Hypothalamus (tissue), 51 donors: ENCODE measurements around the gene NFATC1.
"Not testable (repeated sequence)": the region's sequence is repeated elsewhere in the genome, so short reads cannot be mapped to it uniquely, and the experiment has no call there.

Experiments used
- DNase-seq, 51 donors: peaks; one replicate each; lab custom pipeline; 2025; lab: John Stamatoyannopoulos, UW

Gene NFATC1

DNA sequence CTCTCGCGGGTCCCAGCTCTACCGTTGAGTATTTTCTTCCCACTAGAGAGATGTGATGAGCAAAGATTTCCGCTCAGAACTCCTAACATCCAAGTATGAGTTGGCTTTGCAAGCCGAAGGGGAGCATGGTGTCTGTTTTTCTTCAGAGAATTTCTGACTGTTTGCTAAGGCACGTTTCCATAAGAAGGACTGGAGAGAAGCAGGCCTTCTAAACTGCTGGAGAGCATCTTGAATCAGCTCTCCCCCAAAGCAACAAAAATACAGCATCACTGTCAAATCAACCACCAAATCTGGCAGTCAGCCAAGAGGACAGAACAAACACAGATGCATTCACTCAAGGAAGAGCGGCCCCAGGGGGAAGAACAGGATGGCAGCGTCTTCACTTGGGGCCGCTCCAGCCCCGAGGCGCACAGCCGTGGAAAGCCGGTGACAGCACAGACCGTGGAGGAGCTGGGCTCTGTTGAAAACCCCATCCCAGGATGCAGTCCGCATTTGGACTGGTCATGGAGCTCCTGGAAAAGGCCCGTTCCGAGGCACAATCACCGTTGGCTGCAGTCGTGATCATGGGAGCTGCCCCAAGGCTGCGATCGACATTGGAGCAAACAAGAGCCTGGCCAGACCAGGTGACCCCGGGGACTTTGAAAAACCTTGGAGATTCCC is 101.4 kb downstream of the NFATC1 start:
- DNase-seq, result peak in 12 of 51 donors; percentile 12 to 48 (median 28)

DNA sequence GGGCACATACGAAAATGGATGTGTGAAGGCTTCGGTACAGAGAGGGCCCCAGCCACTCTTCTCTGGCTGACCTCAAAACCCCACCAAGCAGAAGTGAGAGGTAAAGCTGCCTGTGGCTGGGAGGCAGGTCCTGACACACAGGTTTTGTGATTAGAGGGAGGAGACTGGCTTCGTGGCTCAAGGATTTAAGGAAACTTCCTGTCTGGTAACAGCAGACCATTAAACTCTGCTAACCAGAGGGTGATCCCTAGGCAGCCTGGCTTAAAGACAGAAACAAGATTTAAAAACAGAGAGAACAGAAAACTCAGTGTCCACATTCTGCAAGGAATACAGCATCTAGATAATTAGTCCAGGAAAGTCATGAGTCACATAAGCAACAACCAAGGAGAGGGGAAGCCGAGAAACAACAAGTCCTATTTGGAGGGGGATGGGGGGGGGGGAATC is 101.9 kb downstream of the NFATC1 start:
- DNase-seq, result no peak

DNA sequence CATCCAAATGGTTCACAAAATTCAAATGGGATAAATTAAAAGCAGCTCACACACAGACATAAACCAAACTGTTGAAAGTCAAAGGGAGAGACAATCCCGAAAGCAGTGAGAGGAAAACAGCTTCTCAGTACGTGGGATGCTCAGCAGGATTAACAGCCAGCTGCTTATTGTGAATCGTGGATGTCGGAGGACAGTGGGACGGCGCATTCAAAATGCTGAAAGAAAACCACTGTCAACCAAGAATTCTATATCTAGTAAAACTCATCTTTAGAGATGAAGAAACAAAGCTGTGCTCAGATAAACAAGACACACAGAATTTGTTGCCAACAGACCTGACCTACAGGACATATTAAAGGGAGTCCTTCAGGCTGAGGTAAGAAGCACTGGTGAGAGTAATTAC is 102.9 kb downstream of the NFATC1 start:
- no peak for DNase-seq

DNA sequence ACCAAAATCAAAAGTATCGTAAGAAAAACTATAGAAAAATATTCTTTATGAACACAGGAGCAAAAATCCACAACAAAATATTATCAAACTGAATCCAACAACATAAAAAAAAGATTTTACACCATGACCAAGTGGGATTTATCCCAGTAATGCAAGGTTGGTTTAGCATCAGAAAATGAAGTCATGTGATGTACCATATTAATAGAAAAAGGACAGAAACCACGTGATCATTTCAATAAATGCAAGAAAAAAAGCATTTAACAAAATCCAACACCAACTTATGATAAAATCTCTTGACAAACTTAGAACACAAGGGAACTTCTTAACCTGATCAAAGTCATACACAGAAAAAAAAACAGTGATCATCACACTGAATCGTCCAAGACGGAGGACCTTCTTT is 105.3 kb downstream of the NFATC1 start:
- no peak for DNase-seq

DNA sequence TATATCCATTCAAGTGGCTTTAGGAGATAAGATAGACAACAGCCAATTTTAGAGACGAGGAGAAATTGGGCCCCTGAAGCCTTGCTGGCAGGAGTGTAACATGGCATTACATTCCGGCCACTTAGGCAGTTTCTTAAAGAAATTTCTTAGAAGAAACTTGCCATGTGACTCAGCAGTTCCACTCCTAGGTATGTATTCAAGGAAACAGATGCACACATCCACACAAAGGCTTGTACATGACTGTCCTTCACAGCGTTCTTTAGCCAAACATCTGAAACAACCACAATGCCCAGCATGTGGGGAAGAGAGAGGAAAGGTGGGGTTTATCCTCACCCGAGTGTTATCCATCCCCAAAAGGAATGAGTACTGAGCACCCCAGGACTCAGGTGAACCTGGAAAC is 107.1 kb downstream of the NFATC1 start:
- no peak for DNase-seq

DNA sequence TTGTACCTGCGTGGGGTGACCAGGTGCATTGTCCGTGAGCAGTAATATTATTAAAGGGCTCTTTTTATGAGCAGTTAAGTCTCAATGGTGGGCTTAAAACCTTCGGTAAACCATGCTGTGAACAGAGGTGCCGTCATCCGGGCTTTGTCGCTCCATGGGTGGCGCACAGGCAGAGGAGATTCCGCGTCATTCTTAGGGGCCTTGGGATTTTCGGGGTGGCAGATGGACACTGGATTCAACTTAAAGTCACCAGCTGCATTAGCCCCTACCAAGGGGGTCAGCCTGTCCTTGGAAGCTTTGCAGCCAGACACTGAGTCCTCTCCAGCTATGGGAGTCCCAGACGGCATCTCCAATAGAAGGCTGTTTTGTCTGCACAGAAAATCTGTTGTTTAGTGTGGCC is 107.7 kb downstream of the NFATC1 start:
- no peak for DNase-seq

DNA sequence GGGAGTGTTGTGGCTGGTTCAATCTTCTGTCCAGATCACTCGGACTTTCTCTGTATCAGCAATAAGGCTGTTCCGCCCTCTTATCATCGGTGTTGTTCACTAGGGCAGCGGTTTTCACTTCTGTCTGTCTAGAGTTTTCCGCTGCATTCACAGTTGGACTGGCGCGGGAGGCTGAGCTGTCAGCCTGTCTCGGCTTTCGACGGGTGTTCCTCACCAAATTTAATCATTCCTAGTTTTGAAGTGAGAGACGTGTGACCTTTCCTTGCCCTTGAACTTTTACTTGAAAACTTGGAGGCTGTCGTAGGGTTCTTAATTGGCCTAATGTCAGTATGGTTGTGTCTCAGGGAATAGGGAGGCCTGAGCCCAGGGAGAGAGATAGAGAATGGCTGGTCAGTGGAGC is 108.3 kb downstream of the NFATC1 start:
- DNase-seq, result no peak

DNA sequence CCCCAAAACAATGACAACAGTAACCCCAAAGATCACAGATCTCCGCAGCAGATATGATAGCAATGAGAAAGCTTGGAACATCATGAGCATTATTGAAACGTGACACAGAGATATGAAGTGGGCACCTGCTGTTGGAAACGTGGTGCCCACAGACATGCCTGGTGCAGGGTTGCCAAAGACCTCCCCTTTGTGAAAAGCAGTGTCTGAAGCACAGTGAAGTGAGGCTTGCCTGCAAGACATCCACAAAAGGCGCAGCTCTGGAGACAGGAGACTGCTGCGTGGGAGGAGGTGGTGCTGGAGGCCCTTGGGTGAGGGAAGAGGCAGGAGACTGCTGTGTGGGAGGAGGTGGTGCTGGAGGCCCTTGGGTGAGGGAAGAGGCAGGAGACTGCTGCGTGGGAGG is 108.8 kb downstream of the NFATC1 start:
- not testable (repeated sequence) for DNase-seq

DNA sequence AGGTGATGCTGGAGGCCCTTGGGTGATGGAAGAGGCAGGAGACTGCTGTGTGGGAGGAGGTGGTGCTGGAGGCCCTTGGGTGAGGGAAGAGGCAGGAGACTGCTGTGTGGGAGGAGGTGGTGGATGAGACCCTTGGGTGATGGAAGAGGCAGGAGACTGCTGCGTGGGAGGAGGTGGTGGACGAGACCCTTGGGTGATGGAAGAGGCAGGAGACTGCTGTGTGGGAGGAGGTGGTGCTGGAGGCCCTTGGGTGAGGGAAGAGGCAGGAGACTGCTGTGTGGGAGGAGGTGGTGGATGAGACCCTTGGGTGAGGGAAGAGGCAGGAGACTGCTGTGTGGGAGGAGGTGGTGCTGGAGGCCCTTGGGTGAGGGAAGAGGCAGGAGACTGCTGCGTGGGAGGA is 109.7 kb downstream of the NFATC1 start:
- DNase-seq, result not testable (repeated sequence)

DNA sequence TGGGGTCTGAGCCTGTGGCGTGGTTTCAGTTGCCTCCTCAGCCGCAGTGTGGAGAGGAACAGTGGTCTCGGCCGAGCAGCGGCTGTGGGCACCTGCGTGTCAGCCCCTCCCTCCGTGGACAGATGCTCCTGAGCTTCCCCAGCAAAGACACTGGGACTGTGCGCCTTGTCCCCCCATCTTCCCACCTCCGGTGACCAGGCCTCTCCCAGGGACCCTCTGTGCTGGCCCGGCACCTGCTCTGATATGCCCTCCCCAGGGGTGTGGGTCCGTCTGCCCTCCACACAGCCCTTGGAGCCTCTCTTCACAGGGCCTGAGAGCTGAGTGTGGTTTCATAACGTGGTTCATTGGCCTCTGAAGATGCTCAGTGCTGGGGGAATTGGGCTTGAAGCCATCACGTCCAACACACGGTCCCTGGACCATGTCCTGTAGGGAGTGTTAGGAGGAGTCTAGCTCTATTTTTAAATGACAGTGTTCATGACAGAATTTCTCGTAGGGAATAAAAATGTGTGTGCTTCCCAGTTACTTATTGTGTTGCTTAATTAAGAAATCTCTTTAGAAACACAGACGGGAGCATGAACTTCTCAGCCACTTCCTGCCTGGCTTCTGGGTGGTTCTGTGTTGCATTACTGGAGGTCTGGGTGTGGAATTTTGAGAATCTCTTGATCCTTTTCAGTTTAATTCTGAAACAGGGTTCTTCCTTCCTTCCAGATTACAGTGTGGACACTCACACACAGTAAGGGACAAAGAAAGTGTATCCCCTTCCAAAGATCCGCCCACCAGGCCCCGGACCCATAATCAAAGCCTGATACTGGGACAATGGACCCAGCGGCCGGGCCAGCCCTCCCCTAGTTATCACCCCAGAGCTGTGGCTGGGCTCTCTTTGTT is 110.7 kb downstream of the NFATC1 start:
- peak in 2 of 51 donors; percentile 34 to 44 for DNase-seq

DNA sequence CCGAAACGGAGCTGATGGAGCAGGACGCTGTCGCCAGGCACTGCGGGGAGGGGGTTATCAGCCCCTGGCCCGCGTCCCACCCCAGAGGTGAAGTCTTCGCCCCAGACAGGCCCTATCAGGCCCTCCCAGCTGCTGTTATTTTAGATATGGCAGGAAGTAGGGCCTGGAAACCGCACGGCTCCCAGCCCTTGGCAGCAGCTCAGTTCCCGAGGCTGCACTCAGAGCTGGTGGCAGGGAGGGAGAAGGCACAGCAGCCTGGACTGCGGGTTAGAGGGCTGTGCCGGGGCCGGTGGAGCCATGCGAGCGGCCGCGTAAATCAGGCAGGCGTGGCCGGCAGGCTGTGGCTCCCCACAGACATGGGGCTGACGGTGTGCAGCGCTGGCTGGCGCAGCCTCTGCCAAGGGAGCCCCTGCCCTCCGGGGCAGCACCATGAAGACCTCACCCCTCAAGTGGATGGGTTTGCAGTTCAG is 111.4 kb downstream of the NFATC1 start:
- peak in 28 of 51 donors; percentile 18 to 73 (median 49) for DNase-seq

DNA sequence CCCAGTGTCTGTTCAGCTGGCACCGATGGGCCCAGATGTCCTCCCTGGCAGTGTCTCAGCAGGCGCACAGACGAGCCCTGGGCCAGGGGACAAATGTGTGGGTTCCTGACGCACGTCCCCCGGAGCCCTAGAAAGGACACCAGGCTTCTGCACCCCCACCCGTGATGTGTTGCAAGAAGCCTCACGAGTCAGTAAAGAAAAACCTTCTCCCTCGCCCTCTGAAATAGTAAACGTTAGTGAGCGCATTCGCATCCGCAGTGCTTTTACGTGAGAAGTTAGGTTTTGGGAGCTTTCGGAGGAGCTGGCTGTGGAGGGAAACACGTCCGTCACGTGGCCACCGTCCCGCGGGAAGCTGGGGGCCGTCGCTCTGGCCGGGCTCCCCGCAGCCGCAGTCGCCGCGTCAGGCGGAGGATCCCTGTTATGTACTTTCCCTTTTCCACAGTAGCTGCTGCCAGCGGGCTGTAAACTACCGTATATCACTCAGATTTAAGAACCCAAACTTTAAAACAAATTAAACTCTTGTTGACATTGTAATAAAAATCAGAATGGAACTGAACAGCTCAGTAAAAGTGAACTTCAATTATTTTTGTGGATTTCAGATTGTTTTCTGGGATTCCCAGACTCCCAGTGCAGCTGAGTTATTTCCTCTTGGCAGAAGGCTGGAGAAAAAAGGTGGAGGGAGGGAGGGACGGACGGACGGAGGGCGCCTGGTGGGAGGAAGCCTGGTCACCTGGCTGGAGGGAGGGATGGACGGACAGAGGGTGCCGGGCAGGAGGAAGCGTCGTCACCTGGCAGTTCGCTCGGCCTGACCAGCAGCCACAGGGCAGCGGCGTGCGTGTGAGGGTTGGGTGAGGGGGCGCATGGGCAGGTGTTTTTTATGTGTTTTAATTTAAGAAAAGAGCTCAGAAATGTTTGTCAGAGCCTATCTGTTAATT is 112.1 kb downstream of the NFATC1 start:
- DNase-seq, result peak in 48 of 51 donors; percentile 30 to 80 (median 62)

DNA sequence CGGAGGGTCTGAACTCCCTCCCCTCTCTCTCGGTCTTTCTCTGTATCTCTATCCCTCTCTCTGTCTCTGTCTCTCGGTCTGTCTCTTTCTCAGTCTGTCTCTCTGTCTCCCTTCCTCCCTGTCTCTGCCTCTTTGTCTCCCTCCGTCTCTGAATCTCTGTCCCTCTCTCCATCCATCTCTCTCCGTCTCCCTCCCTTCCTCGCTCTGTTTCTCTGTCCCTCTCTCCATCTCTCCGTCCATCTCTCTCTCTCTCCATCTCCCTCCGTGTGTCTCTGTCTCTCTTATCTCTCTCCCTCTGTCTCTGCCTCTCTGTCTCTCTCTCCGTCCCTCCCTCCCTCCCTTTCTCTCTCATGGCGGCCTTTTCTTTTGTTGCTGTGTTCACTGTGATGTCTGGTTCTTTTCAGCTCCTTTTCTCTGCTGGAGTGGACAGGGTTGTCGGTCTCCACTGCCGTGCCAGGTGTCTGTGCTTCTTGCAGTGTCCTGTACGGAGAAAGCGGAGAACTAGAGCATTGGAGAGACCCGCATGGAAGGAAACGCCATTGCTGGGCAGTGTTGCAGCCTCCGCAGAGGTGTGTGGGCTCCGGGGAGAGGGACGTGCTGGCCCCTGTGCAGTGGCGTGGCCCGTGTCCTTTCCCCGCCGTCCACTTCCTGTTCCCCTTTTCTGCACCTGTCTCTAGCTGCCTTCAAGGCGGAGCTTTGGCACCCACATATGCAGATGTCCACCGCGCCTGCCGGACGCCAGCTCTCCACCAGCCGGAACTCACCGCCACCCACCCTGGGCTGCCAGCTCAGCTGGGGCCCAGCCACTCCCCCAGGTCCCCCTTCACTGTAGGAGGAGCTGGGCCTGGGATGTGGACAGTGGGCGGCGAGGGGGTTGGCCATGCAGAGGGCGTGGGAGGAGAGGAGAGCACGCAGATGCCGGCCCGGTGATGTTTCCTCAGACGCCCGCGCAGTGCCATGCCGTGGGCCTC is 113.1 kb downstream of the NFATC1 start:
- DNase-seq, result no peak

DNA sequence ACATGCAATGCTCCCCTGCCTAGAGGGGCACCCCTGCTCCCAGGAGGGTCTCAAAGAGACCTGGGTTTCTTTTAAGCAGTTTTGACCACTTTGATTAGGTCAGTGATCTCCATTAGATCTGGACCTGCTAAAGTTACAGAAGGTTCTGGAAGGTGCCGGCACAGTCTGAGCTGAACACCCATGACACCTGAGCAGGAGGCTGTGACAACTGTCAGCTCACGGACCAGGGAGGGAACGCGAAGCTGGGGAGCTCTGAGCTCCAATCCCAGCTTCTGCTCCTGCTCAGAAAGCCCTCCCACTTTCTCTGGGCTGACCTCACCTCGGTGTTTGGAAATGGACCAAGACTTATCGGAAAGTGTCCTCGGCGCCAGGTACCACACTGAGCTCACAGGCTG is 113.8 kb downstream of the NFATC1 start:
- DNase-seq, result no peak

DNA sequence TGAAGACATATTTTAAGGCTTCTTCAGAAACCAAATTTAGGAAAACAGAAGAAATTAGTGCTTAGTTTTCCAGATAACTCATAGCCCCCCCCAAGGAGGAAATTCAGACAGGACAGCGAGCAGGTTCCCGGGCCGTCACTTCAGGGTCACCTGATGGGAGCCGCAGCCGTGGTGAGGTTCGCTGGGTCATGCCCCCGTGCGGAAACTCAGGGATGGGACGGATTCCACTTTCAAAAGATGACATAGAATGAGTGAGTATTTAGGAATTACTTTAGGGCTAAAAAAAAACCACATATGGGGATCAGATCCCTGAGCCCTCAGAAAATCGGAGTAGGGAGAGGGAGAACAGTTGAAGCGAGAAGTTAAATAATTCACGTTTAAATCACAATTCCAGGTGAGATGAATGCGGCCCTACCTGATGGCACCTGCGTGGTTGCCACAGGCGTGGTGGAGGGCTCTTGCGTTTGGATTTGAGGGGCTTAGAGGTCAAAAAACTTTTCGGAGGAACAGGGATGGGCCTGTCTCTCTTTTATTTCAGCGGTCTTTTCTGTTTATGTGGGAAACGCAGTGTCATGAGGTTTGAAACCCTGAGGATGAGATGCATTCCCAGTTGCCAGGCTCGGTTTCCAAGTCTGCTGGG is 114.4 kb downstream of the NFATC1 start:
- no peak for DNase-seq

DNA sequence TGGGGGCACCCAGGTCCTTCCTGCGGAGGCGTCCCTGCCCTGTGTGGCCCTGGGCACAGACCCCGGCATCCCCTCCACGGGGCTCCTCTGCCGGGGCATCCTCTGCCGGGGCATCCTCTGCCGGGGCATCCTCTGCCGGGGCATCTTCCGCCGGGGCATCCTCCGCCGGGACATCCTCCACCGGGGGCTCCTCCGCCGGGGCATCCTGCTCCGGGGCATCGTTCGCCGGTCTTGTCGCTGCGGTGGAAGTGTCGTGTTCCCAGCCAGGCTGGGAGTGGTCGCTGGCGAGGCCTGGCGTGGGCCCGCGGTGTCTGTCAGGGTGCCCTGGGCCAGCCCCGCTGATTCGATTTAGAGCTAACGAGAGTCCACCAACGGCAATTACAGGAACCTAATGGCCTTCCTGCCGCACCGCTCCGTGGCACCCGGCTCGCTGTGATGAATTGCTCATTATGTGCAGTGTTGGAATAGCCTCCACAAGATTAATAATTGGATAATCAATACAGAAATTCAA is 115.1 kb downstream of the NFATC1 start:
- DNase-seq, result no peak

DNA sequence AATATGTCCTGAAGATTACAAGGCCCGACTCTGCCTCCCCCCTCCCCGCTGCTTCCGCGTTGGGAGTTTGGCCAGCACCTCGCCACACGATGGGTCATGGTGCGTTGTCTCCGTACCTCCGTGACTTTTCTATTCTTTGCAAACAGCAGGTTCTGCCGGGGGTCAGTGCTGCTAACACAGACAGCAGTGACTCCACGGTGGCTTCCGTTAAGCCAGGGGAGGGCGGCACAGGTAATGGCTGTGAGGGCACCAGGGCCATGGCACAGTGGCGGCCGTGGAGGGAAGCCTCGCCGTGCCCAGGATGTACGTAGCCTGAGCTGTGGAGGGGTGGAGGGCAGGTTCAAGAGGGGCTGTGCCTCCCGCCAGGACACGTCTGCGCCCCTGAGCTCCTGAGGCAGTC is 115.5 kb downstream of the NFATC1 start:
- no peak for DNase-seq

DNA sequence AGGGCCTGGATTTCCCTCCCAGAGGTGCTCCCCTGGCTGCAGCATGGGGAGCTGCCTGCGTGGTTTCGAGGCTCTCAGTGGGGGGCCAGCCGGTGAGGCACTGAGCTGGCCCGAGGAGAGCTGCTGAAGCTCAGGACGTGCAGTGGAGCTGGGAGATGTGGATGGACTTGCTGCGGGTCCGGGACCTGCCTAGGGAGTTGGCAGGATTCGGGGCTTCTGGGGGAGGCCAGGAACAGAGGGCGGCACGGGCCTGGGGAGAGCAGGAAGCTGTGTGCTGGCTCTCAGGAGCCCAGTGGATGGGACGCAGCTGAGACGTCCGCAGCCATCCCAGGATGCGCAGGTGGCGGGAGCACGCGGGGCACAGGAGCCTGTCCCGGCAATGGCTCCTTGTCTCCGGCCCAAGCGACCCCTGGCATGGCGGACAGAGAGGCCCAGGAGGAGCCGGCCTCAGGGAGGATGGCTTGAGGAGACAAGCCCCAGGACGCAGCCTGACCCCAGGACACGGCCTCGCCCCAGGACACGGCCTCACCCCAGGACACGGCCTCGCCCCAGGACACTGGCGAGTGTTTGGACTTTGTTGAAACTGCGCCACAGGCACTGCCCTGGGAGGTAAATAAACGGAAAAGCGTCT is 116.1 kb downstream of the NFATC1 start:
- DNase-seq, result no peak
